NCI-H1694 treated with DMSO at 0.1 percent for 48 hours (cell line): ENCODE data around the gene STUM.

Experiments
- DNase-seq: peaks from one replicate; lab custom pipeline; 2025; lab: John Stamatoyannopoulos, UW

Gene STUM

GRCh38 chr1:226640321-226641136 lies 92.0 kb downstream of the STUM start:
- peak; percentile 33 for DNase-seq

GRCh38 chr1:226641671-226642231 lies 93.2 kb downstream of the STUM start:
- no peak for DNase-seq

- DNase-seq = no peak
Measured at GRCh38 chr1:226642421-226642820, 93.9 kb downstream of the STUM start.

GRCh38 chr1:226643177-226643576 lies 94.6 kb downstream of the STUM start:
- DNase-seq = no peak

DNA sequence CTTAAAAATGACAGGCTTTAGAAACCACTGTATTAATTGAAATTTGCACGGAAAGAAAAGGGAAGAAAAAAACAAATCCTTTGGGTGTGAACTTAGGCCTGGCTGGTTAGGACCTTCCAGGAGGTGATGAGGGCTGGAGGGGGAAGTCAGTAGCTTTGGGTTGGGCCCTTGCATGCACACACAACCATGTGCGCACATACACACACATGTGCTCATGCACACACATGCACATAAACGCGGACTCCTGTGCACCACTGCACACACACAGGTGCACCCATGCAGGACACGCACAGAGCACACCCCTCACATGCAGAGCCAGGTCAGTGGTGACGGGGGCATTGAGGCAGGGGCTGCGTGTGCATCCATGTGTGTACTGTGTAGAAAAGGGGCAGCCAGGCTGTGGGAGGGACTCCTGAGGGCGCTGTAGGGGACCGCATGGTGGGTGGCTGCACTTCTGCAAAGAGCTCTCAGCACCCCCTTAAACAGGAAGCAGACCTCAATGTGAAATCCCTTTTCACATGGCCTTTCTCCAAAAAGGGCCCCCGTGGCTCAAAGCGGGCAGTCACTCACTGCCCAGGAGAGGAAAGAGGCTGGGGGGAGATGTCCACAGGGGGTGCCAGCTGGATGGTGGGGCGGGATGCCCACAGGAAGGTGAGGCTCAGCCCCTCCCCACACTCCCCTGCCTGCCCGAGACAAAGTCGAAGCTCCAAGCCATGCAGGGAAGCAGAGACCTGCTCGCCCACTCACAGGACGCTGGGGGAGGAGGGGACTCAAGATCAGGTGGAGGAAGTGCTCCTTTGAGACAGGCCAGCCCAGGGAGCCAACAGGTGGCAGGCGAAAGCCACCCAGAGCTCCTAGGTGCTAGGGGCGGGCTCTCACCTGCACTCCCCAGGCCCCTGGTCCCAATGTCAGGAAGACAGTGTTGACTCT lies 95.3 kb downstream of the STUM start:
- no peak for DNase-seq

GRCh38 chr1:226644541-226645176 lies 96.1 kb downstream of the STUM start:
- DNase-seq = no peak

DNA sequence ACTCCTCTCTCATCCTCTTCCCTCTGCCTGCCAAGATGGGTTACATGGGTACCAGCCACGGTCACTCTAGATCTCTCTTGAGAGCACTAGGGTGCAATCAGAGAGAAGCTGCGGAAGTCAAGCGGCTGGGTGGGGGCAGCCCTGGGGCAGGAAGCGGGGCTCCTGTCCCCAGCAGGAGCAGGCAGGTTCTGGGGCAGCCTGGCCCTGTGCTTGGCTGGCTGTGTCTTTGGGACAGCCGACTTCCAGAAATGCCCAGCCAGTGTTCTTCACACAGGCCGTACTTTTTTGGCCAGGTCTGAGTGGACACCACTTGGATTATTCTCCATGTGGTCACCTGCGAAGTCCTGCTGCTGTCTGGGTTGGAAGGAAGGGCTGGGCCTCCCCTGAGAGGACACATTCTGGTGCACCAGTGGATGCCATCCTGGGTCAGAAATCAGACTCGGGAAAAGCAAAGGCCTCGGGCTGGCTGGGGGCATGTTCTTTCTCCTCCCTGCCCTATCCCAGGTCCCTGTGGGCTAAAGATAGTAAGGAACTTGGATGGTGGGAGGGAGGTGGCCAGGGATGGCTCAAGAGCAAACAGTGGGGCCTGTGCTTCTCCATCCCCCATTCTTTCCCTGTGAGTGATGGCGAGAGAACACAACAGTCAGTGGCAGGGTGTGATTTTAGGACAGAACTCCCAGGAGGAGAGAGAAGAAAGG lies 96.9 kb downstream of the STUM start:
- DNase-seq = no peak

- no peak for DNase-seq
Measured at GRCh38 chr1:226646026-226646869, 97.7 kb downstream of the STUM start.

DNA sequence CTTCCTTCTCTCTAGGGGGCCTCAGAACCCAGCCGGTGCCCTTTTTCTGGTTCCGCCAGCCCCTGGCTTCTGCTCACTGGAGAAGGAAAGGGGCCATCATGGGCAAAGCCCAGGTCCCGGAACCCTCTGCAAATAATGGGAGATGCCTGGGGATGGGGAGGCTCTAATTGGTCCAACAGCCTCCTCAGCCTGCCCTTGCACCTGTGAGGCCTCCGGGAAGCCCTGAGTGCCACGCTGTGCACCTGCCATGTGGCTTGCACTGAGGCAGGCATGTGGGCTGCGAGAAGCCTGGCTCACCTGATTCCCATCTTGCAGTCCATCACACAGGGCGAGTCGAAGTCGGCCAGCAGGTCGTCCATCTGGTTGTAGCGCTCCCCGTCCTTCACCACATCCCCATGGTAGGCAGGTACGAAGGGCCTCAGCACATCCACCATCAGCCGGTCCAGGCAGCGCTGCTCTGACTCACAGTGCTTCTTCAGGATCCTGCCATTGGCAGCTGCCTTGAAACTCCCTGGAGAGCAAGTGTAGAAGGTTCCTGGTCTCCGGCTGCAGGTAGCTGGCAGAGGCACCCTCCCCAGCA lies 98.4 kb downstream of the STUM start:
- DNase-seq = no peak

- no peak for DNase-seq
Measured at GRCh38 chr1:226647719-226648118, 99.2 kb downstream of the STUM start.

- no peak for DNase-seq
Measured at GRCh38 chr1:226648421-226648820, 99.9 kb downstream of the STUM start.

DNA sequence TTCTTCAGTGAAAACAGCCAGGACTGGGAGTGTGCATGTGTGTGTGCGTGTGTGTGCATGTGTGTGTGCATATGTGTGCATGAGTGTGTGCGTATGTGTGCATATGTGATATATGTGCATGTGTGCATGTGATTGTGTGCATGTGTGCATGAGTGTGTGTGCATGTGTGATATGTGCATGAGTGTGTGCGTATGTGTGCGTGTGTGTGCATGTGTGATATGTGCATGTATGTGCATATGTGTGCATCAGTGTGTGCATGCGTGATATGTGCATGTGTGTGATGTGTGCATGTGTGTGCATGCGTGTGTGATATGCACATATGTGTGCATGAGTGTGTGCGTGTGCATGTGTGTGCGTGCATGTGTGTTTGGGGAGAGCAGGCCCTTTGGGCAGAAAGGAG lies 100.7 kb downstream of the STUM start:
- no peak for DNase-seq

GRCh38 chr1:226649780-226650179 lies 101.2 kb downstream of the STUM start:
- peak; percentile 51 for DNase-seq

DNA sequence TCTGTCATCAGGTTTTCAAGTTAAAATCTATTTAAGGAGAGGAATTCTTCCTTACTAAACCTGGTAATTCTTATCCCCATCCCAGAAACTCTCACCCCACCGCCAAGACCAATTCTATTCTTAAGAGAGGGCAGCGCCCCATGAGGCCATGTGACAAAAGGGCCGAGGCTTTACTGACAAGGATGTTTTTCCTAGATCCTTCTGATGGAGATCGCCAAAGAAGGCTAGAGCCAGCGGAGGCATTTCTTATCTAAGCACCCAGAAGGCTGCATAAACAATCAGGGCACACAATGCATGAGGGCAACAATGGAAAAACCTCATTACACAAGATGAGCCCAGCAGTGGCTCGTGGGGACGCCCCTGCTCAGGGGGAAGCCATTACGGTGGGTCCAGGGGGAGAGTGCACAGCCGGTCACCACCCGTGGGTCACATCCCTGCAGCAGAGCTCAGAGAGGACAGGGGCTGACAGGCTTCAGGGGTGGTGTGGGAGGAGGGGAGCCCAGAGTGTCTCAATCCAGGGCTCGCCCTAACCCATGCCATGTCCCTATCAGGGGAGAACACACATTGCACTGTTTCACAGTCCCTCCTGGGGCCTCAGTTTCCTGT lies 101.8 kb downstream of the STUM start:
- no peak for DNase-seq

GRCh38 chr1:226651041-226651731 lies 102.6 kb downstream of the STUM start:
- no peak for DNase-seq

DNA sequence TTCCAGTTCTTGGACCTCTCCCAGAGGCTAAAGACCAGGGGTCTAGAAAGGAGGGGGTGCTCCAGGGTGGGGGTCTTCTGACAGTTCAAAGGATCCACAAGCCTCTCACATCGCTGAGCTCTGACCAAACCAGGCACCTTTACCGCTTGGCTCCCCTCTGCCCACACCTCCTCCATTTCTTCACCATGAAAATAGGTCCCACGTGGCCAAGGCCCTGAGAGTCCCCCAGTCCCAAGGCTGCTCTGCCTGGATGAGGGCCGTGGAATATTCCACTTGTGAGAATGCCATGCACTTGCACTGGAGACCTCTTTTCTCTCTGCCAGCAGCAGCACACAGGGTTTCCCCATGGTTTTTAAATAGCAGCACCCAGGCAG lies 103.2 kb downstream of the STUM start:
- no peak for DNase-seq

GRCh38 chr1:226652613-226653012 lies 104.0 kb downstream of the STUM start:
- no peak for DNase-seq

DNA sequence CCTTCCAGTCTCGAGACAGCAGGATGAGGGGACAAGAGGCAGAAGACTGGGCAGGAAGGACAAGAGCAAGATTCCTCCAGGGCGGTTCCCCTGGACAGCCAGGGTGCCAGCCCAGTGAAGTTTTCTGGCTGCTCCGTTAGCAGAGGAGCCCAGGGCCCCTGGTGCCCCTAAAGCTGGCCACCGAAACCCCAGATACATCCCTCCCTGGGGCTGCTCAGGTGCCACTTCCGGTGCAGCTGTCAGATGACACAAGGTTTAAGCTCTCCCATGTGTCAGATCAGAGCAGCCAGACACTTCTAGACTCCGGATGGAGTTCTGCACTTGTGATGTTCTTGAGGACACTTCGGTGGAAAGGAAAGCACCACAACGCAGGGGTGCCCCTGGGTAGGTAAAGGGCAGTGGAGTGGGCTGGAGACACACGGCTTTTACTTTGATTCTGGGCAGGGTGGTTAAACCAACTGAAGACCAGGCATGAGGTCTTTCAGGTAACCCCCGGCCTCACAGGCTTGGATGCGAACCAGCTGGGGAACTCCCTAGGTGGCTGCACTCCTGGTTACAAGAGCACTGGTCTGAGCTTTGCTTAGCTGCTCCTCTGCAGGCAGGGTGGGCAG lies 104.9 kb downstream of the STUM start:
- DNase-seq = no peak
